ENCODE results near the gene CAMK4.

DNA sequence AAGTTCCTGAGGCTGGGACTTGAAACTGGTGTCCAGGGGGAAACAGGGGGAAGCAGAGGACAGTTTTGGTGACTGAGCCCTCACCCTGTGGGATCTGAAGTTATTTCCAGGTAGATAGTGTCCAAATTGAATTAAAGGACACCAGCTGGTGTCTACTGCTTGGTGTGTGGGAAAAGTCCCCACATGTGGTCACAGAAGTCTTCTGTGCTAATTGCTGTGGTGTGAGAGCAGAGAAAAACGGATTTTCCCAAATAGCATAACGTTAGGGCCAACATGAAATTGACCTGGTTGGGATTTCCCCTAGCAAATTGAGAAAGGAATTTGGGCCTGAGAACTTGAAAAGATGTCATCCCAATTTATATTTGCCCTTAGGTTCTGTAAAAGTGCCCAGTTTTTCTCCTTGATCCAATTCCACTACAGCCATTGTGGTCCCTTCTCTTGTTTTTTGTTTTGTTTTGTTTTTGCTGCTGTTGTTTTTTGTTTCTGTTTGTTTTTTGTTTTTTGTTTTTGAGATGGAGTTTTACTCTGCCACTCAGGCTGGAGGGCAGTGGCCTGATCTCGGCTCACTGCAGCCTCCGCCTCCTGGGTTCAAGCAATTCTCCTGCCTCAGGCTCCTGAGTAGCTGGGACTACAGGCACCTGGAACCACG lies 293.8 kb downstream of the CAMK4 start:
- no peak for TF ChIP-seq TAF1 (IDR thresholded peaks at IDR 0.05; ENCODE audit: low read depth, low read length)
- TF ChIP-seq SPI1 (IDR thresholded peaks at IDR 0.05; ENCODE audit: low read depth, low read length), result no peak
- no peak for TF ChIP-seq POLR2A (IDR thresholded peaks at IDR 0.05; ENCODE audit: low read depth, low read length)
- TF ChIP-seq POLR2AphosphoS5 (IDR thresholded peaks at IDR 0.05; ENCODE audit: low read depth, low read length), result no peak
- TF ChIP-seq PAX5 (IDR thresholded peaks at IDR 0.05; ENCODE audit: insufficient read depth, low read length, severe bottlenecking), result no peak
- TF ChIP-seq POU2F2 (IDR thresholded peaks at IDR 0.05; ENCODE audit: low read depth, low read length), result no peak

Data from GM12891 (cell line).